Measurements from ENCODE around the gene LCT. TPM values are rescaled to one million over a fixed set of nuclear protein-coding genes. Genes with fewer than 3 reads are reported as not detected.

The LCT gene
- total RNA-seq, 1 donor from 2014 or later: not detected

DNA sequence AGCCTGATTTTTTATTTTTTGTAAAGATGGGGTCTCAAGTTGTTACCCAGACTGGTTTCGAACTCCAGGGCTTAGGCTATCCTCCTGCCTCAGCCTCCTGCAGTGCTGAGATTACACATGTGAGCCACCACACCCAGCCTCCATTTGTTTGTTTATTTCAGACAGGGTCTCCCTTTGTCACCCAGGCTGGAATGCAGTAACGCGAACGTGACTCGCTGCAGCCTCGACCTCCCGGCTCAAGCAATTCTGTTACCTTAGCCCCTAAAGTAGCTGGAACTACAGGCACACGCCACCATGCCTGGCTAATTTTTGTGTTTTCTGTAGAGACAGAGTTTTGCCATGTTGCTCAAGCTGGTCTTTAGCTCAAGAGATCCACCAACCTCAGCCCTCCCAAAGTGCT, 68.1 kb downstream of the LCT start:
- no peaks in the 10 kb centered on the region for H3K4me1 ChIP-seq
- no peaks in the 10 kb centered on the region for H3K27me3 ChIP-seq (ENCODE audit: low read depth)
- peaks cover 99% of the 10 kb centered on the region for H3K36me3 ChIP-seq
- ATAC-seq (no peak), DNase-seq (no peak)
- no peak overlapping the region for H3K4me3 ChIP-seq
- H3K27ac ChIP-seq: no peak overlapping the region
- no peaks in the 10 kb centered on the region for H3K9me3 ChIP-seq
- no peak for TF ChIP-seq CTCF (IDR thresholded peaks at IDR 0.05)
- intact Hi-C loops (cut with DNase I): no loop called here

DNA sequence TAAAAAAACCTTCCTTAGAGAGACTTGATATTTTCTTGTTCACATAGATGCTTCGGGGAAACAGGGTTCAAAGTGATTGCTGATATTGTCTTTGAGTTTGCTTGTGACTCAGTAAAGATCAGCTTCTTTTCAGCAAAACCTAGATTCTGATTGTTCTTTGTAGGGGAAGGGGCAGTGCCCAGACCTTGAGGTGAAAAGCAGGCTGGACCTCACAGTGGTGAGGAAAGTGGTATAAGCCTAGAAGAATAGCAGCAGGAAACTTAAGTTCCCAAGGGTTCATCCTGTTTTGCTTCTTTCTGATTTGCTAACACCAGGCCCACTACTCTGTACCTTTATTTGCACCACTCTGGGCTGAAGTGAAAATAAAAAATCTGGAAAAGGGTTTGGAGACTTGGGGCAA, 74.5 kb downstream of the LCT start:
- Histone ChIP-seq H3K27ac (no peak overlapping the region), H3K27me3 (ENCODE audit: low read depth) (no peaks in the 10 kb centered on the region)
- TF ChIP-seq CTCF (IDR thresholded peaks at IDR 0.05): no peak

GRCh38 chr2:135762022-135762421, 75.0 kb downstream of the LCT start:
- DNase-seq (no peak), ATAC-seq (no peak)
- H3K36me3 ChIP-seq: peaks cover 100% of the 10 kb centered on the region
- intact Hi-C loops (cut with DNase I): no loop called here
- no peak for TF ChIP-seq CTCF (IDR thresholded peaks at IDR 0.05)
- no peaks in the 10 kb centered on the region for H3K4me1 ChIP-seq
- no peak overlapping the region for H3K27ac ChIP-seq
- H3K4me3 ChIP-seq: no peak overlapping the region
- peaks cover 5% of the 10 kb centered on the region for H3K9me3 ChIP-seq
- no peaks in the 10 kb centered on the region for H3K27me3 ChIP-seq (ENCODE audit: low read depth)

More for the DNA sequence above, 74.5 kb downstream of the LCT start:
- Histone ChIP-seq H3K4me1 (no peaks in the 10 kb centered on the region), H3K36me3 (peaks cover 100% of the 10 kb centered on the region), H3K4me3 (no peak overlapping the region), H3K9me3 (no peaks in the 10 kb centered on the region)
- DNase-seq (no peak), ATAC-seq (no peak)
- intact Hi-C loops (cut with DNase I): no loop called here

GRCh38 chr2:135756692-135757091, 80.3 kb downstream of the LCT start:
- no peak overlapping the region for H3K27ac ChIP-seq
- no peak for TF ChIP-seq CTCF (IDR thresholded peaks at IDR 0.05)

DNA sequence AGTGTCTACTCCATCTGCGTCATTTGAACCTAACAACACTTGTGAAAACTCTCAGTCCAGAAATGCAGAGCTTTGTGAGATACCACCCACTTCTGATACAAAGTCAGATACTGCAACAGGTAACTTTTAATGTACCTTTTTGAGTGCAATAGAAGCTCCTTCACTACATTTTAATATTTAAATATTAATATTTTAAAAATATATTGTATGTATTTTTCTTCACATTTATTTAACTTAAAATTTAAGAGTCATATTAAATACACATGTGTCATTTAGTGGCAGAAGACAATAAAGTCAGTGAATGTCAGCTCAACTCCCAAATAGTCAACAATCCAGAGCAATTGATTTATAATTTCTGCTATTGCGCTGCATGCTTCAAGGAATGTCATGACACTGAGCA, 81.4 kb downstream of the LCT start:
- Histone ChIP-seq H3K9me3 (peaks cover 13% of the 10 kb centered on the region), H3K4me3 (no peak overlapping the region), H3K27me3 (ENCODE audit: low read depth) (no peaks in the 10 kb centered on the region), H3K4me1 (no peaks in the 10 kb centered on the region), H3K27ac (no peak overlapping the region), H3K36me3 (peaks cover 92% of the 10 kb centered on the region)
- no peak for TF ChIP-seq CTCF (IDR thresholded peaks at IDR 0.05)
- DNase-seq (no peak), ATAC-seq (no peak)
- intact Hi-C loops (cut with DNase I): no loop called here

More at GRCh38 chr2:135756692-135757091, 80.3 kb downstream of the LCT start:
- intact Hi-C loops (cut with DNase I): no loop called here
- Histone ChIP-seq H3K4me3 (no peak overlapping the region), H3K9me3 (peaks cover 13% of the 10 kb centered on the region), H3K4me1 (no peaks in the 10 kb centered on the region), H3K36me3 (peaks cover 96% of the 10 kb centered on the region), H3K27me3 (ENCODE audit: low read depth) (no peaks in the 10 kb centered on the region)
- no peak for DNase-seq
- no peak for ATAC-seq

DNA sequence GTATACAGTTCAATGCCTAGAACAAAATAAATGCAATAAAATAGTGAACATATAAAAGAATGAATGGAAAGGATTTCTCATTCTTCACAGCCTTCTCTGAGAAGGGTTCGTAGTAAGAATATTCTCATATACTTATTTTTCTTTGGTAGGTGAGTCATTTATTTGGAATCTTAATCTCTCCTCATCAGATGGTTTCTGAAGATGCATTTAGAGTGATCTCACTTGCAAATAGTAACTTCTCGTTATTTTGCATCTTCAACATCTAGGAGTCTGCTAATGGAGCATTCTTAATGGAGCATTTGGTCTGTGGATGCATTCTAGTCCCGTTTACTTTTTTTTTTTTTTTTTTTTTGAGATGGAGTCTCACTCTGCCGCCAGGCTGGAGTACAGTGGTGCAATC, 91.4 kb downstream of the LCT start:
- Histone ChIP-seq H3K27me3 (ENCODE audit: low read depth) (no peaks in the 10 kb centered on the region), H3K27ac (no peak overlapping the region), H3K9me3 (no peaks in the 10 kb centered on the region), H3K36me3 (peaks cover 45% of the 10 kb centered on the region), H3K4me1 (peaks cover 33% of the 10 kb centered on the region), H3K4me3 (no peak overlapping the region)
- intact Hi-C loops (cut with DNase I): no loop called here
- TF ChIP-seq CTCF (IDR thresholded peaks at IDR 0.05): no peak
- DNase-seq: no peak
- no peak for ATAC-seq

All from lower lobe of right lung (tissue), 2 donors.